GM19043 (cell line): ENCODE data around the gene KIAA0319L.
"Not testable (repeated sequence)": the region's sequence is repeated elsewhere in the genome, so short reads cannot be mapped to it uniquely, and the experiment has no call there.

Source experiments
- ATAC-seq: cut with Tn5 transposase; IDR thresholded peaks from one replicate; pipeline ENCODE4 v1.9.1; 2021; ENCODE audit warnings: low read depth; ENCODE audit not compliant: unreplicated experiment

The KIAA0319L gene

DNA sequence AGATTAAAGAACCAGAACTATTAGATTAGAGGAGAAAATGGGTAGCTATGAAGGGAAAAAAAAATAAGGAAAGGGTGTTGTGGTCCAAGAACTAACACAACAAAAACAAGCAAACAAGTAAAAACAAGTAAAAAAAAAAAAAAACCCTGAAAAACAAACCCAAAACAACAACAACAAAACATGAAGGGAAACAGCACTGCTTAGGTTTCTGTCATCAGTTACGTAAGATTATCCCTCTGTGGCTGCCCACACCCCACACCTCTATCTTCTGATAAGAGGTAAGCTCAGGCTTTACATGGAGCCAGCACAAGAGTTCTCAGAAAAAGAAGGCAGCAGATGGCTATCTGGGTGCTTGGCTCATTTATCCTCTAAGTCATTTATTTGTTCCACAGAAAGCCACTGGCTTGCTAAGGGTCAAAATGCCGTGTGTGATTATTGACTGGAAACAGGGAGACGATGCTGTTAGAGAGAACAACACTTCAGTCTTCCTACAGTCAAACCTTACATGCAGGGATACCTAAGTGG lies 57.5 kb downstream of the KIAA0319L start:
- ATAC-seq, result no peak

DNA sequence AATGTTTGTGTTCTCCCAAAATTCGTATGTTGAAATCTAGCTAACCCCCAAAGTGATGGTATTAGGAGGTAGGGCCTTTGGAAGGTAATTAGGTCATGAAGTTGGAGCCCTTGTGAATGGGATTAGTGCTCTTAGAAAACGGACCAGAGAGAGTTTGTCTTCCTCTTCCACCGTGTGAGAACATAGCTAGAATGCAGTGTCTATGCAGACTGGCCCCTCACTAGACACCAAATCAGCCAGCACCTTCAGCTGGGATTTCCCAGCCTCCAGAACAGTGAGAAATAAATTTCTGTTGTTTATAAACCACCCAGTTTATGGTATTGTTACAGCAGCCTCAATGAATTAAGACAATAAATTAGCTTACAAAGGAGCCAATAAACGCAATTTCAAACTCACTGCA lies 58.0 kb downstream of the KIAA0319L start:
- no peak for ATAC-seq

DNA sequence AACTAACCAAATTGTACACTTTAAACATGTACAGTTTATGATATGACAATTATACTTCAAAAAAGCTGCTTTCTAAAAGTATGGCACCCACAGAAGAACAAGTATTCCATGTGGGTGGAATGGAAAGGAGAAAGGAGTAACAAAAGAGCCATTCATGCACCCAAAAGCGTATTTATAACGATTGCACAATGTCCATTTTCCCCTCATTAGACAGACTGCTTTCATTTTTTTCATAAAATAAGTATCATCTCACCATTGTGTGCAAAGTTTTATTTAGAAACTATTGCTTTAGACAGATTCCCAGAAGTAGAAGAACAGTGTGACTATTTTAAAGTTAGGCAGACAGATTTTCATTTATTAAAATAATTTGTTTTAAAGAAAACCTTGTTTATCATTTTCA lies 59.6 kb downstream of the KIAA0319L start:
- no peak for ATAC-seq

DNA sequence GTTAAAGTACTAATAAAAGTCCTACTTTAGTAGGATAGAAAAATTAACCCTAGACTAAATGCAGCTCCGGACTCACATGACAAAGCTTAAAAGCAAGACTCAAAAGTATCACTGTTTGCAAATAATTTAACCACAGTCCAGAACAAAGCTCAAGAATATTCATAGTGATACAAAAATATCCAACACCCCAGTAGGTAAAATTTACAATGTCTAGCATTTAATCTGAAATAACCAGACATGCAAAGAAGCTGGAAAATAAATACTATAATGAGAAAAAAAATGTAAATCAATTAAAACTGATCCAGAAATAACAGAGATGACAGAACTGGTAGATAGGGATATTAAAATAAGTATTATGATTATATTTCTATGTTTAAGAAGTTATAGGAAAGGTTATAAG lies 67.0 kb downstream of the KIAA0319L start:
- ATAC-seq, result no peak

DNA sequence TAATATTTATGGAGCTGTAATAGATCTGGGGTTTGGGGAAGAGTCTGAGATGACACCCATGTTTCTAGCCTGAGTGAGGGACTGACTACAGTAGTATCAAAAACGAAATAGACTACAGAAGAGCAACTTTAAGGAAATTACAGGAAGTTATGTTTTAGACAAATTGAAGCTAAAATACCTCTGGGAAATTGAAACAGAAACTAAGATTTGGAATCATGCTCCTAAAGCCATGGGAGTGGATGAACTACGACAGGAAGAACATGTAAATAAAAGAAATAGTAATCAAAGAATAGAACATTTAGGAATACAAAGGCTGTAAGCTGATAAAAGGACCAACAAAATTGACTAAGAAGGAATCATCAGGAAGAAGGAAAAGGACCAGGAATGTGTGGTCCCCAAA lies 68.9 kb downstream of the KIAA0319L start:
- no peak for ATAC-seq

DNA sequence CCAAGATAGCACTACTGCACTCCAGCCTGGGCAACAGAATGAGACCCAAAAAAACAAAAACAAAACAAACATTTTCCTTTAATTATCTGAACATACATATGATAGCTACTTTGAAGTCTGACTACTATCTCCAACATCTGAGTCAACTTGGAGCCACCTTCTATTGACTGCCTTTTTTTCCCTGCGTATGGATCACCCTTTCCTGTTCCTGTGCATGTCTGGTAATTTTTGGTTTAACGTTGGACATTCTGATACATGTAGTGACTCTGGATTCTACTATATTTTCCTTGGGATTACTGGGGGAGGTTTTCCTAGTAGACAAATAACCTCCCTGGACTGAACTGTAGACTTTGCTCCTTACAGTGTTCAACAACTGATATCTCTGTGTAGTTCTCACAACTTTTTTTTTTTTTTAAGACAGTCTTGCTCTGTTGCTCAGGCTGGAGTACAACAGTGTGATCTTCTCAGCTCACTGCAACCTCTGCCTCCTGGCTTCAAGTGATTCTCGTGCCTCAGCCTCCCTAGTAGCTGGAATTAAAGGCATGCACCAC lies 70.3 kb downstream of the KIAA0319L start:
- no peak for ATAC-seq

DNA sequence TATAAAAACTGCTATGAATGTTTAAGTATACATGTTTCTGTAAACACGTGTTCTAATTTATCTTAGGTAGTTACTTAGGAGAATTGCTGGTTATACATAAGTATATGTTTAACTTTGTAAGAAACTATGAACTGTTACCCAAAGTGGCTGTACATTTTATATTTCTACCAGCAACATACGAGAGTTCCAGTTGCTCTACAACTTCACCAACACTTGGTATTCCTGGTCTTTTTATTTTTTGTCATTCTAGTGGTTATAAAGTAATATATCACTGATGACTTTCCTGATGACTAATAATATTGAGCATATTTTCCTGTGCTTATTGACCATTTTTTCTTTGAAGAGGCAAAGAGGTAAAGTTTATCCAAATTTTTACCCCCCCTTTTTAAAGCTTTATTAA lies 76.0 kb downstream of the KIAA0319L start:
- no peak for ATAC-seq

DNA sequence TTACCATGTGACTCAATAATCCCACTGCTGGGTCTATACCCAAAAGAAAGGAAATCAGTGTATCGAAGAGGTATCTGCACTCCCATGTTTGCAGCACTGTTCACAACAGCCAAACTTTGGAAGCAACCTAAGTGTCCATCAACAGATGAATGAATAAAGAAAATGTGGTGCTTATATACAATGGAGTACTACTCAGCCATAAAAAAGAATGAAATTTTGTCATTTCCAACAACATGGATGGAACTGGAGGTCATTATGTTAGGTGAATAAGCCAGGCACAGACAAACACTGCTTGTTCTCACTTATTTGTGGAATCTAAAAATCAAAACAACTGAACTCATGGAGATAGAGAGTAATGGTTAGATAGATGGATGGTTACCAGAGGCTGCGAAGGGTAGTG lies 79.3 kb downstream of the KIAA0319L start:
- no peak for ATAC-seq

DNA sequence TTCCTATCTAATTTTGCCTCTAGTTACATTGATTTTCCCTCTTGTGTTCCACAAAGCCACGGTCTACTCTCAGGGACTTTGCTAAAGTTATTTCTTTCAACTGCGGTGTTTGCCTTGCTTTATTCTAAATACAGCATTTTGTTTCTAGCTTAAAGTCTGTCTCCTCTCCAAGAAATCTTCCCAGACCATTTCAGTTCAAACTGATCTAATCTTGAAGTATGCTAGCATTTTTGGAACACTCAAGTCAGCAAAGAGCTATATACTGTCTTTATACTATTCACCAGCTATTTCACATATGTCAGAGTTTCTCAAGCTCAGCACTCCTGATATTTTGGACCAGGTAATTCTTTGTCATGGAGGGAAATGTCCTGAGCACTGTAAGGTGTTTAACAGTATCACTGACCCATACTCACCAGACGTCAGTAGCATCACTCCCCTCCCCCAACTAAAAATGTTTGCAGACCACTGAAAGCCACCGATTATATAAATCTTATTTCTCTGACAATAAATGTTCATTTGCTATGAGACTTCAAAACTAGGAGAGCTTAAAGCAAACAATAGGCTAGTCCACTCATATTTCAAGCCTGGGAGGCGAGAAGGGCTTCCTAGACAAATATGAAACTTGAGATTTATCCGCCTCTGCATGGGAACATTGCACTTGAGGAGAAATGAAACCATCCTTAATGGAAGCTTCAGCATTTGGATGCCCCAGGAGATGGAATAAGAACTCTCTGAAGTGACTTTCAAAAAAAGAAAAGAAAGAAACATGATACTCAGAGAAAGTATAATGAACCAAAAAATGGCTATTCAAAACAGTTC lies 81.1 kb downstream of the KIAA0319L start:
- ATAC-seq, result no peak

DNA sequence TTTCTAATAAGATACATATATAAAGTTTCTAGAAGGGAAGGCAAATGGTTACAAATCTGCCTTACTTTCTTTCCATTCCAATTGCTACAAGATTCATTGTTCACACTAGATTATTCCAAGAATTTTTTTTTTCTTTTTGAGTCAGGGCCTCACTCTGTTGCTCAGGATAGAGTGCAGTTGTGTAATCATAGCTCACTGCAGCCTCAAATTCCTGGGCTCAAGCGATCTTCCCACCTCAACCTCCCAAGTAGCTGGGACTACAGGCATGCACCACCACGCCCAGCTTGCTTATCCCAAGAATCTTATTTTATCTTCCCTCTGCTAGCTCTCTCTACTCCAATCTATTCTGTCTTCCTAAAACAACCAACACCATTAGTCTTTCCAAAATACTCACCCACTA lies 81.8 kb downstream of the KIAA0319L start:
- ATAC-seq, result no peak

DNA sequence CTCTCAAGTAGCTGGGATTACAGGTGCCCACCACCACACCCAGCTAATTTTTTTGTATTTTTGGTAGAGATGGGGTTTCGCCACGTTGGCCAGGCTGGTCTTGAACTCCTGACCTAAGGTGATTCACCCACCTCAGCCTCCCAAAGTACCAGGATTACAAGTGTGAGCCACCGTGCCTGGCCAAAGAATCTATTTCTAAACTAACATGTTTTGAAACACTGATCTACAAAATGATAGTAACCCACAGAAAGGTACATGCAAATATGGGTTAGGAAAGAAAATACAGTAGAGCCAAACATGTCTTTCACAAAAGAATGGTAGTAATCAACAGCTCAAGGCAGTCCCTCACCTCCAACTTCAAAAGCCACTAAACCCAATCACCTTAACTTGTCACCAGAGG lies 84.0 kb downstream of the KIAA0319L start:
- not testable (repeated sequence) for ATAC-seq

DNA sequence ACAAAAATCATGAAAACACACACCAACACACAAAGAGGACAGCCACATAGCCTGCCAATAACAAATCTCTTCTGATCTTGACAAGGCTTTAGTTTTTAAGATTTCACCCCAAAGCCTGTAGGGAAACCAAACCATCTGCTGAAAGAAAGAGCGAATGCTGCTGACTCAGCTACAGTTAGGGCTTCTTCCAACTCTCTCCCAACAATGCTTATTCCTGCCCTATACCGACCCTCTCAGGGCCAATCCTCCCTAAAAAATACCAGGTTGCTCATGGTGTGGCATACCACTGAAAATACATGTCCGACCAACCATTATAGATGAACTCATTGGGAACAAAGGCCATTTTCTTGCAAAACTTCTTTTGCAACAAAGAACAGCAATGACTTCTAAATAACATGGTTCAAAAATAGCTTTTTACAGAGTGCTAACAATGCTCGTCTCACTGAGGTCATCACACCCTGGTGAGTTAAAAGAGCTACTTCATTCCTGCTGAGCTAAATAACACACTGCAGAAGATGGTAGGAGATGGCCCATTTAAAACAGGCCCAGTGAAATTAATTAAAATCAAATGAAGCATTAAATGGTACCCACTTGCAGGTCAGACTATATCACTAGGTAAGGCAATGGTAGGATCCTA lies 86.1 kb downstream of the KIAA0319L start:
- ATAC-seq, result no peak

DNA sequence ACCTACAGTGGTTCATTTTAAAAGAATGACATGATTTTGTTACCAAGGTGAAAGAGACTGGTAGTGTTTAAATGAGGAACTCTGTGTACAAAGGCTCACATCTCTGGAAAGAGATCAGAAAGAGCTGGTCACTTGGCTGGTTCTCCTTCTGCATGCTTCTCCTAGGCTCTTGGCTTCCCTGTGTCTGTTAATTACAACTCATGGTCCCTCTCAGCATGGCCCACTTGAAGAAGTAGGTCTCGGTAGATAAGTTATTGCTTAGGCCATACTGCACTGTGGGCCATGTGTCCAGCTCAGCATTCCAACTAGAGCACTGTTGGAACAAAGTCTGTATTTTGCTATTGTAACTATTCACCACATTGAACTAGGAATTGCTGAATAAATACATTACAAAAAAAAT lies 91.1 kb downstream of the KIAA0319L start:
- ATAC-seq, result no peak

DNA sequence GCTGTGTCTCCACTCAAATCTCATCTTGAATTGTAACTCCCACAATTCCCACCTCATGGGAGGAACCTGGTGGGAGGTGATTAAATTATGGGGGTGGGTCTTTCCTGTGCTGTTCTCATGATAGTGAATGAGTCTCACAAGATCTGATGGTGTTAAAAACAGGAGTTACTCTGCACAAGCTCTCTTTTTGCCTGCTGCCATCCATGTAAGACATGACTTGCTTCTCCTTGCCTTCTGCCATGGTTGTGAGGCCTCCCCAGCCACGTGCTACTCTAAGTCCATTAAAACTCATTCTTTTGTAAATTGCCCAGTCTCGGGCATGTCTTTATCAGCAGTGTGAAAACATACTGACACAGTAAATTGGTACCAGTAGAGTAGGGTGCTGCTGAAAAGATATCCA lies 93.5 kb downstream of the KIAA0319L start:
- not testable (repeated sequence) for ATAC-seq

DNA sequence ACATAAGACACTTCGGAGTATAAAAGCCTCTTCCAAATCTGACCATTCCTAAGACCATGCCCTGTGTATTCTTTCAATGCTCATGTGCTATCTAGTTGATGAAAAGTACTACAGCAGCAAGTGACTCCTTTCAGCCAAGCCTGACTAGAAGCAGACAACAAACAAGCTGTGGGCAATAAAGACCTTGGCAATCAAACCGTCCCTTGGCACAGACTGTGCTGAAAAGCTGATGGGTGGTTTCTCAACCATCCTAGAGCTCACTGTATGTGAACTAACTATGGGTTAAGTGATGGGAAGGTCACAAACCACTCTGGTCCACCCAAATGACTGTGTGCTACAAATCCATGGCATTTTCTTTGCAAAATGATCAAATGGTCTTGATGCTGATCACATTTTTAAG lies 94.0 kb downstream of the KIAA0319L start:
- no peak for ATAC-seq

DNA sequence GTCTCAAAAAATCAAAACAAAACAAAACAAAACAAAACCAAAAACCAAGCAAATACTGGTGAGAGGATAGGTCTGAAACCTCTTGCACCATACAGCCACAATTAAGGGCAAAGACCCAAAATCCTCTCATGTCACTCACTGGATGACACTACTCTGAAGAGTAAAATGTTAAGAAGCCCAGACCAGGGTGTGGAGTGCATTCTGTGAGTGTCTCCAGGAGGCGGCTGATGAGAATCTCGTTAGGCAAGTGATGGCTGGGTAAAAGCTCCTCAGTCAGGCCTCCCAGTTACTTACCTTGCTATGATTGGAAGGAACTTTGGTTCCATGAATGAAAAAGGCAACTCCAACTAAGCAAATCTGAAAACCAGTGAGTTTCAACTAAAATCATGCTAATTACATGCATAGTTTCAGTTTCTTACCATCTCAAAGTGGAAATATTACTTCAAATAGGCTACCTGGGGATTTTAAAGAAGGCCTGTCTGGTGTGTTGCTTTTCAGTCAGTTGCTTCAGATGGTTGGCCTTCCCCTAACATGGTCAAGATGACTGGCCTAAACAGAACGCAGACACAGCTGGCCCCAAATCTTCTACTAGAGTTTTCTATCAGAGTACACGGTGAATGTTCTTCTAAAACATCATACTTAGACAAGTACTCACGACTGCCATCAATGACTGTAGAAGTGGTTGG lies 95.1 kb downstream of the KIAA0319L start:
- ATAC-seq, result no peak

DNA sequence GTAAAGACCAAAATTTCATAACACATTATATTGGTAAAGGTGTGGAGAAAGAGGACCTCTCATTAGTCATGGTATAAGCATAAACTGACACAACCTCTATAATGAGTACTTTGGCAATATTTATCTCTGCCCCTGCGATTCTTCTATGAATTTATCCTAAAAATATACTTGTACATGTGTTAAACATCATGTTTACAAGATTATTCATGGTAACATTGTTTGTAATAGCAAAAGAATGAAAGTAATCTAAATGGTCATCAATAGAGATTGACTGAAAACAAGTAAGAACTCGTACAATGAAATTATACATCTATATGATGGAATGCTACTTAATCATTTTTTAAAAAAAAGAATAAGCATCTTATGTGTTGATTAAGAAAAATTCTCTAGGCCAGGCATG lies 96.4 kb downstream of the KIAA0319L start:
- no peak for ATAC-seq

DNA sequence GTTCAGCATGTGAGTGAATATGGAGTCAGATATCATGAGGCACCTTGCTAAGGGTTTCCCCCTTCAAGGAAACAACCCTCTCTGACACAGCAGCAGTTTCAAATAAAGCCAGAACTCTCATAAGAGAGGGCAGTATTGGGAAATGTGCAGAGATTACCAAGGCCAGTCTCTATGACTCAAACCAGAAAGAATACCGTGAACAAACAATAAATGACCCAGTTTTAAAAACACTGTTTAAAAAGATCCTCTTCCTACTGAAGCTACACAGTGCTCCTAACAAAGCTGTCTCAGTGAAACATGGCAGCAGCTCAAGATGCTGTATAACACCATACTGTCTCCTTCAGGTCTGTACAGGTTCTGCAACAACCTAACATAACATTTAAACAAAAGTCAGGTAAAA lies 102.6 kb downstream of the KIAA0319L start:
- ATAC-seq, result no peak

DNA sequence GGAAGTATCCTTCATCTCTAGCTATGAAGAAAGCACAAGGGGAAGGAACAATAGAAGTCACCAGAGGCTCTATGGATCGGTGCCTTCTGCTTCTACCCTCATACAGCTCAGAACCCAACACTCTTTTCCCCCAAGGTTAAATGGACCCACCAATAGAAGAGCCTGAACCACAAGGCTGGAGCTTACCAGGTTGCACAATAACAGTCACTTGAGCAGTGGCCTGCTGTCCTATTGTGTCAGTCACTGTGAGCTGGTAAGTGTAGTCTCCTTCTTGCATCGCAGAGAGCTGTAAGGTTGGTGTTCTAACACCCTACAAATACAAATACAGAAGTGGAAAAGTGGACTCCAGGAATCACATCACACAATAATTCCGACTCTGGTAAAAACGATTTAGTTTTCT lies 103.0 kb downstream of the KIAA0319L start:
- no peak for ATAC-seq

DNA sequence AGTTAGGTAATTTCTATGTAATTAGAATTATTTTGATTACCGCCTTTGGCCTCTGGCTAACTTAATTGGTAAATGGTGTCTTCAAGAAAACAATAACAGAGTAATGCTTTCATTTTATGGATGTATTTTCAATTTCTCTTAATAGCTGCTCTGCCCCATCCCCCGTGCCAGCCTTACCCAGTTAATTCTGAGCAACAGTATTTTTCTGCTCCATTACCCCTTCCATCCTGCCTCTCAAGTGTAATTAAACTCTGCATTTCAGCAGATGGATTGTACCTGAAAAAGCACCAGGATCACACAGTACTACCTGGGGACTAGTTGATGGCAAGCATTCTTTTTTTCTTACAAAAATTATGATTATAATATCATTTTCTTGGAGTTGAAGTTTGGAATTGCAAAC lies 104.2 kb downstream of the KIAA0319L start:
- ATAC-seq, result no peak

DNA sequence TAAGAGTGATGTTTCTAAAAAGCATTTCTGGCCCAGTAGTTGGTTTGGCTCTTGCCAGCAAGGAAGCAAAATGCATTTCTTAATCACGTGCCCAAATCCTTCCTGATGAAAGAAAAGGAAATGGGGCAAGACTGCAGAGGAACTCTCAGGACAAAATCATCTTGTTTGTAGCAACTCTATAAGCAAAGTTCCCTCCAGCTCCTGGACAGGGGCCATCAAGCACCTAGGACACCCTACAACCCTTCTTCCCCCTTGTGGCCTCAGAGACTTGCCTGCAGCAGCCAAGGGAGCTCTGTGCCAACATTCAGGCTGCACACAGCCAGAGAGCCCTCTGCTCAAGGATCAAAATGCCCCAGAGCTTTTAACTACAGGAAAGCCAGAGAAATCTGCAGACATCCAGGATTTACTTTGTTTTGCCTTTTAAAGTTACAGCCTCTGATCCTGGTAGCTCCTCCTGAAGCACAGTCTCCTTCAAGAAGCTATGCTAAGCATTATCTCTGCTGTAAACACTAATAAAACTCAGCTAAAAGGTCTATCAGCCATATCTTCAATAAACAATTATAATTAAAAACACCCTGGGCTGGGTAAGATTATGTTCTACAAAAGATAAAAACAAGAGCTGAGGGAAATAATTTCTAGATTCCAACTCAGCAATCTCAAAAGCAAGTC lies 105.0 kb downstream of the KIAA0319L start:
- ATAC-seq, result no peak
